Natural killer cell (primary cell): ENCODE measurements around the gene B3GALNT2. TPM values are rescaled to one million over a fixed set of nuclear protein-coding genes. Genes with fewer than 3 reads are reported as not detected.
"Not testable (repeated sequence)": the region's sequence is repeated elsewhere in the genome, so short reads cannot be mapped to it uniquely, and the experiment has no call there.

Experiments
- ATAC-seq, 3 donors: fragments of 150-1000 bp in 2 of 3; fragments of 200-7000 bp in 1 of 3; cut with Tn5 transposase; 1 replicate in 1 of 3; 2 replicates in 2 of 3; pipeline ENCODE4 v1.10.0; 2021; ENCODE audit warnings: mild to moderate bottlenecking in 2 of 3, moderate library complexity in 2 of 3
- DNase-seq, 2 donors: peaks; one replicate each; pipeline versions ENCODE4 v3.0.0 to v3.0.0-alpha.2; 2013 to 2021; ENCODE audit warnings: mixed read lengths in 1 of 2
- H3K27ac ChIP-seq: one replicate; pipeline ENCODE4 v1.5.1; 2013; ENCODE audit warnings: mild to moderate bottlenecking, low read length
- H3K27me3 ChIP-seq: one replicate; pipeline ENCODE4 v1.6.1; 2013; ENCODE audit warnings: low read length; ENCODE audit not compliant: control insufficient read depth, insufficient read depth
- H3K36me3 ChIP-seq: one replicate; pipeline ENCODE4 v1.6.1; 2013; ENCODE audit warnings: low read length; ENCODE audit not compliant: control insufficient read depth, insufficient read depth
- H3K4me1 ChIP-seq: one replicate; pipeline ENCODE4 v1.6.1; 2013; ENCODE audit warnings: low read length; ENCODE audit not compliant: control insufficient read depth, insufficient read depth
- H3K4me3 ChIP-seq: one replicate; pipeline ENCODE4 v1.5.1; 2013; ENCODE audit warnings: low read length
- H3K9me3 ChIP-seq: one replicate; pipeline ENCODE4 v1.6.1; 2013; ENCODE audit warnings: low read length; ENCODE audit not compliant: control insufficient read depth, insufficient read depth
- H3K27ac Mint-ChIP-seq, 2 donors: one replicate each; pipeline ENCODE4 v1.8.0; 2022; ENCODE audit warnings: mild to moderate bottlenecking in 2 of 2, mixed read lengths in 2 of 2, moderate library complexity in 1 of 2
- H3K27me3 Mint-ChIP-seq, 2 donors: one replicate each; pipeline ENCODE4 v1.8.0; 2022; ENCODE audit warnings: low read depth in 2 of 2, mixed read lengths in 2 of 2
- H3K36me3 Mint-ChIP-seq: one replicate; pipeline ENCODE4 v1.8.0; 2022; ENCODE audit warnings: mixed read lengths
- H3K4me1 Mint-ChIP-seq, 2 donors: one replicate each; pipeline ENCODE4 v1.8.0; 2022; ENCODE audit warnings: mixed read lengths in 2 of 2
- H3K4me3 Mint-ChIP-seq: one replicate; pipeline ENCODE4 v1.8.0; 2022; ENCODE audit warnings: mild to moderate bottlenecking, moderate library complexity, mixed read lengths
- H3K9me3 Mint-ChIP-seq, 2 donors: one replicate each; pipeline ENCODE4 v1.8.0; 2022; ENCODE audit warnings: mixed read lengths in 2 of 2
- WGBS: methylation state at CpG from one replicate; pipeline ENCODE4 v1.1.7; 2013; ENCODE audit warnings: missing lambda C conversion rate; ENCODE audit not compliant: insufficient coverage; 5-methylcytosine and 5-hydroxymethylcytosine counted together
- intact Hi-C: fragments of 100-400 bp; cut with micrococcal nuclease; formaldehyde crosslinking; loops from one replicate; pipeline ENCODE4 v1.14.2; 2022
- total RNA-seq, 4 donors: library from RNA; stranded (reverse); fragments of 120-200 nt in 1 of 4; gene quantifications; one replicate each; pipeline versions ENCODE4 v1.2.3 to v1.2.4, GENCODE V29; 2013 to 2022
- TF ChIP-seq, protein P1 (sequence below): fragments of 200-600 bp; IDR thresholded peaks from one replicate; pipeline ENCODE4 v1.8.0; 2022; ENCODE audit warnings: antibody characterized with exemption

The B3GALNT2 gene
- total RNA-seq, 3 donors from 2014 or later (not counting 1 experiment from before 2014, with no cell fraction given), result 7.6 to 12.1 (median 8.8) TPM

DNA sequence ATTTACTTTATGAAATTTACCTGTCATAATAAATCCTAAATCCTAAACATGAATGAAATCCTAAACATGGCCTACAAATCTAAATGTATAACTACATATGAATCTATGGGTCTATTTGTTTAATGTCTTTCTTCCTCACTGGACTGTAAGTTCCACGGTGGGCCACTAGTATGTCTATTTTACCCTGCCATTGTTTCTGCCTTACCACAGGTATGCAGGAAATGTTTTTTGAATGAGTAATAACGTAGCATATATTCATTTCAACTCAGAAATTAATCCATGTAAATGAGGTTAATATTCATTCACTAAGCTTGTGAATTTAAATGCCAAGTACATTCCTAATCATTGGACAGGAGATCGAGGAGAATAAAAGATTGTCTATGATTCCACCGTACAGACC lies 35.3 kb downstream of the B3GALNT2 start:
- TF ChIP-seq, protein P1, sequence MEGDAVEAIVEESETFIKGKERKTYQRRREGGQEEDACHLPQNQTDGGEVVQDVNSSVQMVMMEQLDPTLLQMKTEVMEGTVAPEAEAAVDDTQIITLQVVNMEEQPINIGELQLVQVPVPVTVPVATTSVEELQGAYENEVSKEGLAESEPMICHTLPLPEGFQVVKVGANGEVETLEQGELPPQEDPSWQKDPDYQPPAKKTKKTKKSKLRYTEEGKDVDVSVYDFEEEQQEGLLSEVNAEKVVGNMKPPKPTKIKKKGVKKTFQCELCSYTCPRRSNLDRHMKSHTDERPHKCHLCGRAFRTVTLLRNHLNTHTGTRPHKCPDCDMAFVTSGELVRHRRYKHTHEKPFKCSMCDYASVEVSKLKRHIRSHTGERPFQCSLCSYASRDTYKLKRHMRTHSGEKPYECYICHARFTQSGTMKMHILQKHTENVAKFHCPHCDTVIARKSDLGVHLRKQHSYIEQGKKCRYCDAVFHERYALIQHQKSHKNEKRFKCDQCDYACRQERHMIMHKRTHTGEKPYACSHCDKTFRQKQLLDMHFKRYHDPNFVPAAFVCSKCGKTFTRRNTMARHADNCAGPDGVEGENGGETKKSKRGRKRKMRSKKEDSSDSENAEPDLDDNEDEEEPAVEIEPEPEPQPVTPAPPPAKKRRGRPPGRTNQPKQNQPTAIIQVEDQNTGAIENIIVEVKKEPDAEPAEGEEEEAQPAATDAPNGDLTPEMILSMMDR, result no peak
- DNase-seq (no peak), ATAC-seq (no peak)
- Histone ChIP-seq H3K36me3 (no peaks in the 10 kb centered on the region), H3K4me1 (no peaks in the 10 kb centered on the region), H3K9me3 (no peaks in the 10 kb centered on the region), H3K4me3 (no peak overlapping the region), H3K27me3 (no peaks in the 10 kb centered on the region), H3K27ac (no peak overlapping the region)
- no peaks in the 10 kb centered on the region for H3K9me3 Mint-ChIP-seq
- no peak overlapping the region for H3K27ac Mint-ChIP-seq
- H3K36me3 Mint-ChIP-seq, result no peaks in the 10 kb centered on the region
- H3K4me3 Mint-ChIP-seq, result no peak overlapping the region
- intact Hi-C loops, result no loop called here
- WGBS, result 100% methylated on average over 2 of the region's 4 CpGs
- no peaks in the 10 kb centered on the region for H3K27me3 Mint-ChIP-seq
- H3K4me1 Mint-ChIP-seq, result peaks cover 0 to 4% of the 10 kb centered on the region in 2 donors

DNA sequence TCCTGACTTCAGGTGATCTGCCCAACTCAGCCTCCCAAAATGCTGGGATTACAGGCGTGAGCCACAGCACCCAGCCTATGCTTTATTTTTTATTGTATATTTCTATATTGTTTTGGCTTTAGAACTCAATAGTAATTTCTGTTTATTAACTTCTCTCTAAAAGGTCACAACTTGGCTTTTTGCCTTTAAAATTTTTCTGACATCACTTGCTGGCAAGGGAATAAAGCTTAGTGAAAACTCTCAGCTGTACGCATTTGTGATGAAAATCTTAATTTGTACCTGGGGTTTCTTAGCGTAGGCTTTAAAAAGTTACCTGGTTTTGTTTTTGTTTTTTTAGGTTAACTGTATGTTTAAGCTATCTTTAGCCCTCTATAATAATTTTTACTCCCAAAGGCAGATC lies 36.2 kb downstream of the B3GALNT2 start:
- Mint-ChIP-seq H3K9me3 (no peaks in the 10 kb centered on the region), H3K36me3 (no peaks in the 10 kb centered on the region), H3K27ac (no peak overlapping the region), H3K4me1 (peaks cover 0 to 4% of the 10 kb centered on the region in 2 donors), H3K27me3 (no peaks in the 10 kb centered on the region), H3K4me3 (no peak overlapping the region)
- DNase-seq (no peak), ATAC-seq (no peak)
- Histone ChIP-seq H3K4me3 (no peak overlapping the region), H3K9me3 (no peaks in the 10 kb centered on the region), H3K36me3 (no peaks in the 10 kb centered on the region), H3K27me3 (no peaks in the 10 kb centered on the region), H3K4me1 (no peaks in the 10 kb centered on the region), H3K27ac (no peak overlapping the region)
- intact Hi-C loops, result no loop called here
- TF ChIP-seq, protein P1, result no peak
- 100% methylated on average over 1 of the region's 3 CpGs for WGBS

DNA sequence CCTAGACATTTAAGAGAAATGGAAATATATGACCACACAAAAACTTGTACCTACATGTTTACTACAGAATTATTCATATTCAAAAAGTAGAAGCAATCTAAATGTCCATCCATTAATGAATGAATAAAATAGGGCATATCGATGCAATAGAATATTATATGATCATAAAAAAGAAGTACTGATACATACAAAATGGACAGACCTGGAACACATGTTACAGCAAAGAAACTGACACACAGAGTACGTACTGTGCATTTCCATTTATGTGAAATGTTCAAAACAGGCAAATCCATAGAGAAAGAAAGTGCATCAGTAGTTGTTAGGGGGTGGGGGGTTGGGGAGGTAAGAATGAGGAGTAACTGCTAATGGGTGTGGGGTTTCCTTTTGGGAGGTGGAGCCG lies 39.2 kb downstream of the B3GALNT2 start:
- no peak overlapping the region for H3K4me3 Mint-ChIP-seq
- peaks cover 9 to 13% of the 10 kb centered on the region in 2 donors for H3K4me1 Mint-ChIP-seq
- DNase-seq (no peak), ATAC-seq (no peak)
- Histone ChIP-seq H3K9me3 (no peaks in the 10 kb centered on the region), H3K27ac (no peak overlapping the region), H3K27me3 (no peaks in the 10 kb centered on the region), H3K4me3 (no peak overlapping the region), H3K4me1 (no peaks in the 10 kb centered on the region), H3K36me3 (no peaks in the 10 kb centered on the region)
- no peaks in the 10 kb centered on the region for H3K9me3 Mint-ChIP-seq
- 100% methylated on average over 1 of the region's 3 CpGs for WGBS
- no peaks in the 10 kb centered on the region for H3K36me3 Mint-ChIP-seq
- intact Hi-C loops, result no loop called here
- no peaks in the 10 kb centered on the region for H3K27me3 Mint-ChIP-seq
- TF ChIP-seq, protein P1, result no peak
- H3K27ac Mint-ChIP-seq, result no peak overlapping the region

DNA sequence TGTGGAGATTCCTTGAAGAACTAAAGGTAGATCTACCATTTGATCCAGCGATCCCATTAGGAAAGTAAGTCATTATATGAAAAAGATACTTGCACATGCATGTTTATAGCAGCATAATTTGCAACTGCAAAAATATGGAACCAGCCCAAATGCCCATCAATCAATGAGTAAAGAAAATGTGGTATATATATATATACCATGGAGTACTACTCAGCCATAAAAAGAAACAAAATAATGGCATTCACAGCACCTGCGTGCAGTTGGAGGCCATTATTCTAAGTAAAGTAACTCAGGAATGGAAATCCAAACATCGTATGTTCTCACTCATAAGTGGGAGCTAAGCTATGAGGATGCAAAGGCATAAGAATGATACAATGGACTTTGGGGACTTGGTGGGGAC lies 41.4 kb downstream of the B3GALNT2 start:
- H3K27me3 ChIP-seq, H3K27me3 Mint-ChIP-seq, H3K9me3 Mint-ChIP-seq, H3K27ac ChIP-seq, intact Hi-C loops, ATAC-seq, H3K4me3 Mint-ChIP-seq, H3K36me3 Mint-ChIP-seq, H3K36me3 ChIP-seq, H3K9me3 ChIP-seq, H3K4me1 ChIP-seq, H3K4me3 ChIP-seq, H3K27ac Mint-ChIP-seq, DNase-seq: not testable (repeated sequence)
- peaks cover 9 to 13% of the 10 kb centered on the region in 2 donors for H3K4me1 Mint-ChIP-seq
- WGBS, result 100% methylated on average over 3 of the region's 3 CpGs
